ENCODE results near the gene DEPP1.

DNA sequence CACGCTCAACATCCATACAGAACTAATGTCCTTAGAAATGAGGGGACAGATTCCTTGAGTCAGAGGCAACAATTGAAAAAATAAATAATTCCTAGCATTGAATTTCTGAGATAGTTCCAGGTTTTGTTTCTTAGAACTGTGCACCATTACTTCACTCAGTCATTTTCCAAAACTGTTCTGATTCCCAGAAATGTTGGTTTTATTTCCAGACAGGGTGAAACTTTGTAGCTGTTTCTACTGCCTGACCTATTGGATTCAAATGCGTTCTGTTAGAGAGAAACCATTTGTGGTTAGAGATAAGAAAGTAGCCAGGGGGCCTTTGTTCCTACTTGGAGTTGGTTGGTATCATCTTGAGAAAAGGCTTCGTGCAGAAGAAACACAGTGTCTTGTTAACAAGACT lies 8.1 kb upstream of the DEPP1 start:
- TF ChIP-seq, protein P1, sequence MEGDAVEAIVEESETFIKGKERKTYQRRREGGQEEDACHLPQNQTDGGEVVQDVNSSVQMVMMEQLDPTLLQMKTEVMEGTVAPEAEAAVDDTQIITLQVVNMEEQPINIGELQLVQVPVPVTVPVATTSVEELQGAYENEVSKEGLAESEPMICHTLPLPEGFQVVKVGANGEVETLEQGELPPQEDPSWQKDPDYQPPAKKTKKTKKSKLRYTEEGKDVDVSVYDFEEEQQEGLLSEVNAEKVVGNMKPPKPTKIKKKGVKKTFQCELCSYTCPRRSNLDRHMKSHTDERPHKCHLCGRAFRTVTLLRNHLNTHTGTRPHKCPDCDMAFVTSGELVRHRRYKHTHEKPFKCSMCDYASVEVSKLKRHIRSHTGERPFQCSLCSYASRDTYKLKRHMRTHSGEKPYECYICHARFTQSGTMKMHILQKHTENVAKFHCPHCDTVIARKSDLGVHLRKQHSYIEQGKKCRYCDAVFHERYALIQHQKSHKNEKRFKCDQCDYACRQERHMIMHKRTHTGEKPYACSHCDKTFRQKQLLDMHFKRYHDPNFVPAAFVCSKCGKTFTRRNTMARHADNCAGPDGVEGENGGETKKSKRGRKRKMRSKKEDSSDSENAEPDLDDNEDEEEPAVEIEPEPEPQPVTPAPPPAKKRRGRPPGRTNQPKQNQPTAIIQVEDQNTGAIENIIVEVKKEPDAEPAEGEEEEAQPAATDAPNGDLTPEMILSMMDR (IDR thresholded peaks at IDR 0.05; ENCODE audit: low read depth, low read length, poor library complexity, severe bottlenecking), result no peak
- no peak for TF ChIP-seq EZH2phosphoT487 (IDR thresholded peaks at IDR 0.05; ENCODE audit: borderline replicate concordance, low read length)
